Endodermal cell (in vitro differentiated cells): ENCODE results near the gene VPS11. TPM values are rescaled to one million over a fixed set of nuclear protein-coding genes. Genes with fewer than 3 reads are reported as not detected.
"Not testable (repeated sequence)": the region's sequence is repeated elsewhere in the genome, so short reads cannot be mapped to it uniquely, and the experiment has no call there.

ENCODE experiments used
- DNase-seq: peaks from one replicate; pipeline ENCODE4 v3.0.0-alpha.2; 2017
- H3K27ac ChIP-seq: 2 replicates; pipeline ENCODE4 v1.5.1; 2013; ENCODE audit warnings: mild to moderate bottlenecking, low read depth, low read length, moderate library complexity
- H3K27me3 ChIP-seq: 2 replicates; pipeline ENCODE4 v1.6.1; 2013; ENCODE audit warnings: mild to moderate bottlenecking, low read length, moderate library complexity; ENCODE audit not compliant: insufficient read depth, control insufficient read depth, poor library complexity, severe bottlenecking
- H3K36me3 ChIP-seq: 2 replicates; pipeline ENCODE4 v1.7.0; 2013; ENCODE audit warnings: mild to moderate bottlenecking, low read length, moderate library complexity; ENCODE audit not compliant: control insufficient read depth, insufficient read depth
- H3K4me1 ChIP-seq: one replicate; pipeline ENCODE4 v1.7.0; 2013; ENCODE audit warnings: low read length; ENCODE audit not compliant: control insufficient read depth, insufficient read depth
- H3K4me3 ChIP-seq: 2 replicates; pipeline ENCODE4 v1.5.1; 2013; ENCODE audit warnings: mild to moderate bottlenecking, low read length, moderate library complexity
- H3K9ac ChIP-seq: 2 replicates; pipeline ENCODE4 v1.6.1; 2013; ENCODE audit warnings: mild to moderate bottlenecking, low read length, moderate library complexity; ENCODE audit not compliant: poor library complexity, severe bottlenecking; ENCODE audit errors: extremely low read depth
- H3K9me3 ChIP-seq: 2 replicates; pipeline ENCODE4 v1.6.1; 2013; ENCODE audit warnings: mild to moderate bottlenecking, low read length, moderate library complexity; ENCODE audit not compliant: control insufficient read depth
- H3K27ac Mint-ChIP-seq: 2 replicates; pipeline ENCODE4 v1.8.0; 2020; ENCODE audit warnings: mixed read lengths
- H3K27me3 Mint-ChIP-seq: 2 replicates; pipeline ENCODE4 v1.8.0; 2021; ENCODE audit warnings: mild to moderate bottlenecking, mixed read lengths; ENCODE audit not compliant: insufficient read depth
- H3K36me3 Mint-ChIP-seq: 2 replicates; pipeline ENCODE4 v1.8.0; 2020; ENCODE audit warnings: low read depth, mixed read lengths
- H3K4me1 Mint-ChIP-seq: 2 replicates; pipeline ENCODE4 v1.8.0; 2020; ENCODE audit warnings: mixed read lengths
- H3K4me3 Mint-ChIP-seq: 2 replicates; pipeline ENCODE4 v1.8.0; 2020; ENCODE audit warnings: mild to moderate bottlenecking, moderate library complexity, mixed read lengths
- H3K9me3 Mint-ChIP-seq: 2 replicates; pipeline ENCODE4 v1.8.0; 2020; ENCODE audit warnings: mild to moderate bottlenecking, mixed read lengths
- CTCF ChIP-seq: fragments of 200-600 bp; sonication (generic); conservative IDR thresholded peaks from 2 replicates; pipeline ENCODE4 v1.5.0; 2021; ENCODE audit warnings: antibody characterized with exemption, mild to moderate bottlenecking
- WGBS, 2 experiments: methylation state at CpG; one replicate each; pipeline versions ENCODE4 v1.1.5 to v1.1.7; 2013; ENCODE audit warnings: missing lambda C conversion rate in 2 of 2, mixed read lengths in 1 of 2; ENCODE audit not compliant: insufficient coverage in 1 of 2, insufficient read length in 1 of 2; 5-methylcytosine and 5-hydroxymethylcytosine counted together
- total RNA-seq, 2 donors: library from RNA; stranded (reverse); fragmentation: NEBNext Ultra II Directional in 1 of 2; extraction: Animal tissue kit (Norgen Biotek cat#: 25700) in 1 of 2; gene quantifications; 2 replicates in 1 of 2; 3 replicates in 1 of 2; pipeline ENCODE4 v1.2.1, GENCODE V29; 2021

The VPS11 gene
- total RNA-seq, 2 donors from 2014 or later: 26.9 to 29.1 TPM

- Histone ChIP-seq H3K36me3 (peaks cover 48% of the 10 kb centered on the region), H3K27ac (peak overlapping the region; percentile 88), H3K9ac (peak overlapping the region; percentile 81), H3K9me3 (no peaks in the 10 kb centered on the region), H3K4me3 (peak overlapping the region; percentile 93), H3K4me1 (no peaks in the 10 kb centered on the region), H3K27me3 (no peaks in the 10 kb centered on the region)
- peaks cover 16% of the 10 kb centered on the region for H3K4me1 Mint-ChIP-seq
- peak; percentile 53 for DNase-seq
- 60 to 62% methylated on average over 1 to 6 of the region's 6 CpGs for WGBS, 2 experiments
- H3K27me3 Mint-ChIP-seq: no peaks in the 10 kb centered on the region
- H3K4me3 Mint-ChIP-seq: peak overlapping the region; percentile 90
- TF ChIP-seq CTCF: peak; percentile 42
- peak overlapping the region; percentile 82 for H3K27ac Mint-ChIP-seq
- peaks cover 6% of the 10 kb centered on the region for H3K9me3 Mint-ChIP-seq
- peaks cover 55% of the 10 kb centered on the region for H3K36me3 Mint-ChIP-seq
Measured at GRCh38 chr11:119055901-119056300, 11.7 kb upstream of the VPS11 start.

- Histone ChIP-seq H3K4me3 (peak overlapping the region; percentile 93), H3K27ac (peak overlapping the region; percentile 88), H3K36me3 (peaks cover 42% of the 10 kb centered on the region), H3K9ac (peak overlapping the region; percentile 81), H3K4me1 (no peaks in the 10 kb centered on the region), H3K27me3 (no peaks in the 10 kb centered on the region), H3K9me3 (no peaks in the 10 kb centered on the region)
- Mint-ChIP-seq H3K27ac (peak overlapping the region; percentile 97), H3K4me3 (peak overlapping the region; percentile 90), H3K36me3 (peaks cover 49% of the 10 kb centered on the region), H3K4me1 (peaks cover 16% of the 10 kb centered on the region), H3K9me3 (peaks cover 6% of the 10 kb centered on the region), H3K27me3 (no peaks in the 10 kb centered on the region)
- 0% methylated on average over 14 to 48 of the region's 48 CpGs for WGBS, 2 experiments
- peak; percentile 84 for DNase-seq
- peak; percentile 21 for TF ChIP-seq CTCF
Measured at GRCh38 chr11:119056421-119056999, 11.1 kb upstream of the VPS11 start.

GRCh38 chr11:119057000-119057769, 10.4 kb upstream of the VPS11 start, which contains the start of gene HYOU1:
TSS of gene HYOU1 (minus strand) at chr11:119057205. CDS start at chr11:119056160, 1,045 bp downstream.
- Histone ChIP-seq H3K27ac (peak within 1 kb of the TSS; percentile 88), H3K36me3 (peaks cover 35% of the 10 kb centered on the region), H3K4me3 (peak within 1 kb of the TSS; percentile 93), H3K9me3 (no peaks in the 10 kb centered on the region), H3K4me1 (no peaks in the 10 kb centered on the region), H3K27me3 (no peaks in the 10 kb centered on the region), H3K9ac (peak within 1 kb of the TSS; percentile 81)
- peaks cover 42% of the 10 kb centered on the region for H3K36me3 Mint-ChIP-seq
- H3K4me3 Mint-ChIP-seq: peak within 1 kb of the TSS; percentile 90
- WGBS, 2 experiments: 0% methylated on average over 25 to 79 of the region's 79 CpGs
- TF ChIP-seq CTCF: peak; percentile 65
- DNase-seq: peak; percentile 99
- H3K9me3 Mint-ChIP-seq: peaks cover 6% of the 10 kb centered on the region
- H3K27me3 Mint-ChIP-seq: no peaks in the 10 kb centered on the region
- peak within 1 kb of the TSS; percentile 97 for H3K27ac Mint-ChIP-seq
- H3K4me1 Mint-ChIP-seq: peaks cover 16% of the 10 kb centered on the region

GRCh38 chr11:119059128-119059527, 8.5 kb upstream of the VPS11 start:
- not testable (repeated sequence) for H3K9me3 Mint-ChIP-seq, DNase-seq, H3K9me3 ChIP-seq, H3K4me3 ChIP-seq, H3K4me1 ChIP-seq, H3K27me3 Mint-ChIP-seq, H3K27ac Mint-ChIP-seq, H3K4me3 Mint-ChIP-seq, H3K9ac ChIP-seq, H3K27me3 ChIP-seq, H3K27ac ChIP-seq
- peaks cover 24% of the 10 kb centered on the region for H3K36me3 Mint-ChIP-seq
- WGBS, 2 experiments: 89% methylated on average over 20 of the region's 35 CpGs; no CpG with 5 or more reads in 1 of the 2 experiments
- H3K4me1 Mint-ChIP-seq: peaks cover 16% of the 10 kb centered on the region
- H3K36me3 ChIP-seq: peaks cover 16% of the 10 kb centered on the region
